Stomach (tissue), 9 donors: ENCODE results near the gene CD86. TPM values are rescaled to one million over a fixed set of nuclear protein-coding genes. Genes with fewer than 3 reads are reported as not detected.
A peak's percentile ranks its signal among the peaks of the same experiment; 100 is the strongest.

Source experiments
- DNase-seq, 2 donors: peaks; one replicate each; pipeline versions ENCODE4 v3.0.0 to v3.0.0-alpha.2; 2013 to 2019
- H3K27ac ChIP-seq, 5 donors: fragments of 200-600 bp in 4 of 5; sonication (generic) in 4 of 5; one replicate each; pipeline ENCODE4 v1.5.1; 2013 to 2019; ENCODE audit warnings: mild to moderate bottlenecking in 1 of 5, moderate library complexity in 1 of 5
- H3K27me3 ChIP-seq, 3 donors: fragments of 200-600 bp; sonication (generic); one replicate each; pipeline ENCODE4 v1.5.1; 2017 to 2019; ENCODE audit warnings: mixed run types in 1 of 3
- H3K36me3 ChIP-seq, 4 donors: fragments of 200-600 bp; sonication (generic); 1 replicate in 3 of 4; 2 replicates in 1 of 4; pipeline ENCODE4 v1.5.1; 2016 to 2019
- H3K4me1 ChIP-seq, 4 donors: fragments of 200-600 bp; sonication (generic); one replicate each; pipeline ENCODE4 v1.5.1; 2016 to 2019
- H3K4me3 ChIP-seq, 4 donors: fragments of 200-600 bp; sonication (generic) in 3 of 4; one replicate each; pipeline ENCODE4 v1.5.1; 2016 to 2019; ENCODE audit warnings: mild to moderate bottlenecking in 1 of 4
- H3K9me3 ChIP-seq, 4 donors: fragments of 200-600 bp; sonication (generic); one replicate each; pipeline ENCODE4 v1.5.1; 2016 to 2019
- EP300 ChIP-seq: sonication (generic); formaldehyde crosslinking; IDR thresholded peaks from one replicate; pipeline ENCODE4 v1.6.1; 2017; ENCODE audit warnings: antibody characterized with exemption
- POLR2A ChIP-seq, 4 donors: fragments of 450-650 bp; IDR thresholded peaks; one replicate each; pipeline ENCODE4 v1.6.1; 2016; ENCODE audit warnings: antibody characterized with exemption in 4 of 4, control low read depth in 2 of 4, mild to moderate bottlenecking in 1 of 4, moderate library complexity in 1 of 4
- POLR2AphosphoS5 ChIP-seq, 3 donors: sonication (generic); formaldehyde crosslinking; IDR thresholded peaks; one replicate each; pipeline ENCODE4 v1.6.1; 2016; ENCODE audit warnings: antibody characterized with exemption in 3 of 3
- WGBS, 5 donors: extraction: QIAGEN DNeasy Blood & Tissue Kit in 3 of 5; methylation state at CpG; one replicate each; pipeline versions ENCODE4 v1.1.5 to v1.1.7; 2013 to 2018; 5-methylcytosine and 5-hydroxymethylcytosine counted together
- intact Hi-C: fragments of 100-400 bp; cut with DNase I; formaldehyde crosslinking; loops from one replicate; pipeline ENCODE4 v1.15.1; 2023; ENCODE audit warnings: low total_unique reads
- polyA plus RNA-seq, 3 donors: library from polyadenylated mRNA; stranded (reverse); fragments of 200-250 nt; gene quantifications; one replicate each; pipeline ENCODE4 v1.2.3, GENCODE V29; 2013
- total RNA-seq, 5 donors: library from RNA; depleted of rRNA; stranded (reverse); fragments of >200 nt; gene quantifications; one replicate each; pipeline versions ENCODE4 v1.1.0 to v1.2.3, GENCODE V29; 2014 to 2016
- TF ChIP-seq, protein P1 (sequence below), 7 experiments: fragments of 450-650 bp in 4 of 7; fragments of 200-600 bp in 3 of 7; sonication (generic) in 3 of 7; IDR thresholded peaks; one replicate each; pipeline ENCODE4 v1.5.1; 2016 to 2019; ENCODE audit warnings: antibody characterized with exemption in 7 of 7, control low read depth in 2 of 7, mild to moderate bottlenecking in 1 of 7
- donor health status: healthy with polysubstance abuse.
- donor health status: Bipolar disorder and iron deficiency.
- donor health status: healthy.

Gene CD86
- total and polyA plus RNA-seq, 8 donors = 0.29 to 16.9 (median 3.1) TPM; not detected in 1

DNA sequence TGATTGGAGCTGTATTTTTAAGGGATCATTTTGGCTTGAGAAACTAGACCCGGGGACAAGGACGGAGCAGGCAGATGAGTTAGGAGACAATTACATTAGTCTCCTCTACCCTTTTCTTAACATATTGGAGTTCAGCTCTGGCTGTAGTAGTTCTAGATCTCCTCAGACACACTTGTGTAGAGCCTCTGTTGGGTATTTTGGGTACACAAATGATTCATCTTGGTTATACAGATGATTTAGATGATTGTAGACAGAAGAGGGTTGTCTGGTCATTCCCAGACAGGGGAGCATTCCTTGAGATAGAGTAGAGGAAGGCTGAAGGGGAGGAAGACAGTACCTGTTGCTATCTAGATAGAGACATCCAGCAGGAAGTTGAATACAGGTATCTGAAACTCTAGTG, 43.4 kb downstream of the CD86 start:
- intact Hi-C loops = no loop called here
- H3K9me3 ChIP-seq = no peaks in the 10 kb centered on the region
- H3K4me1 ChIP-seq = no peaks in the 10 kb centered on the region
- H3K36me3 ChIP-seq = no peaks in the 10 kb centered on the region
- no peak for DNase-seq
- WGBS, 5 donors = 93 to 98% (median 96%) methylated on average over 2 of the region's 2 CpGs
- no peak for TF ChIP-seq POLR2AphosphoS5 (IDR thresholded peaks at IDR 0.05)
- TF ChIP-seq POLR2A (IDR thresholded peaks at IDR 0.05) = no peak
- TF ChIP-seq, protein P1, sequence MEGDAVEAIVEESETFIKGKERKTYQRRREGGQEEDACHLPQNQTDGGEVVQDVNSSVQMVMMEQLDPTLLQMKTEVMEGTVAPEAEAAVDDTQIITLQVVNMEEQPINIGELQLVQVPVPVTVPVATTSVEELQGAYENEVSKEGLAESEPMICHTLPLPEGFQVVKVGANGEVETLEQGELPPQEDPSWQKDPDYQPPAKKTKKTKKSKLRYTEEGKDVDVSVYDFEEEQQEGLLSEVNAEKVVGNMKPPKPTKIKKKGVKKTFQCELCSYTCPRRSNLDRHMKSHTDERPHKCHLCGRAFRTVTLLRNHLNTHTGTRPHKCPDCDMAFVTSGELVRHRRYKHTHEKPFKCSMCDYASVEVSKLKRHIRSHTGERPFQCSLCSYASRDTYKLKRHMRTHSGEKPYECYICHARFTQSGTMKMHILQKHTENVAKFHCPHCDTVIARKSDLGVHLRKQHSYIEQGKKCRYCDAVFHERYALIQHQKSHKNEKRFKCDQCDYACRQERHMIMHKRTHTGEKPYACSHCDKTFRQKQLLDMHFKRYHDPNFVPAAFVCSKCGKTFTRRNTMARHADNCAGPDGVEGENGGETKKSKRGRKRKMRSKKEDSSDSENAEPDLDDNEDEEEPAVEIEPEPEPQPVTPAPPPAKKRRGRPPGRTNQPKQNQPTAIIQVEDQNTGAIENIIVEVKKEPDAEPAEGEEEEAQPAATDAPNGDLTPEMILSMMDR (IDR thresholded peaks at IDR 0.05) = no peak
- no peak for TF ChIP-seq EP300
- H3K27ac ChIP-seq = no peak overlapping the region
- peaks cover 0 to 8% (median 0%) of the 10 kb centered on the region in 3 donors for H3K27me3 ChIP-seq
- H3K4me3 ChIP-seq = no peak overlapping the region

DNA sequence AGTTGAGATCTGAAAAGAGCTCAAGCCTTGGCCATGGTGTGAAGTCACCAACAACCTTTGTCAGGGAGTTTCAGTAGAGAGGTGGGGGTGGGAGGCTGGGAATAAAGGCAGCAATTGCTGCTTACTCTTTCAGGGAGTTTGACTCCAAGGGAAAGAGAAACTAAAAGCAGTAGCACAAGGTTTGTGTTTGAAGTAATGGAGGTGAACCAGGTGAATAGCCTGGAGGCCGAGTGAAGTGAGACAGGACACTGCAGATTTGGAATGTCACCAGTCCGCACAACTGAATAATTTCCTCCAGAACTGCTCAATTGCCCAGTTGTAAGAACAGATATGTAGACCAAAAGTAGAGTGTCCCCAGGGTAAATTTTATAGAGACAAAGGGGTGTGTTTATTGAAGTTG, 44.1 kb downstream of the CD86 start:
- no peak for DNase-seq
- TF ChIP-seq POLR2AphosphoS5 (IDR thresholded peaks at IDR 0.05) (no peak), POLR2A (IDR thresholded peaks at IDR 0.05) (no peak), EP300 (no peak)
- TF ChIP-seq, protein P1 (IDR thresholded peaks at IDR 0.05) = no peak
- no peak overlapping the region for H3K27ac ChIP-seq
- H3K4me1 ChIP-seq = no peaks in the 10 kb centered on the region
- peaks cover 0 to 8% (median 0%) of the 10 kb centered on the region in 3 donors for H3K27me3 ChIP-seq
- WGBS, 5 donors = 66 to 81% (median 78%) methylated on average over 2 of the region's 2 CpGs
- intact Hi-C loops = no loop called here
- H3K9me3 ChIP-seq = no peaks in the 10 kb centered on the region
- H3K4me3 ChIP-seq = no peak overlapping the region
- no peaks in the 10 kb centered on the region for H3K36me3 ChIP-seq

DNA sequence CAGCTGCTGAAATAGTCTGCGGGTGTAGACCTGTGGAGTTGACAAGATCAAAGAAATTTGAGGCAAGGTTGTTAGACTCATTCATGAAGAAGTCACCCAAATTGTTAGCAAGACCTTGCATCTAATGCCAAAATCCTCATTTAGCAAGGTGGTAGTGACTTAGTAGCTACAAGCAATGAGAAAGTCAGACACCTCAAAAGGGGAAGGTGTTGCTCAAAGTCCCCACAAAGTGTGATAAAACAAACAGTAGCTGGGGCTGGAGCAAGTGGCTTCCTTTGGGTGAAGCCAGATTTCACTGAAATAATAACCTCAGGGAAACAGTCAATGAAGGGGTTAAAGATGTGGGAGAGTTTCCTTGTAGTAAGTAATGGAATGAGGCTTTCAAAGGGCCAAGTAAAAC, 44.9 kb downstream of the CD86 start:
- H3K4me3 ChIP-seq = no peak overlapping the region

DNA sequence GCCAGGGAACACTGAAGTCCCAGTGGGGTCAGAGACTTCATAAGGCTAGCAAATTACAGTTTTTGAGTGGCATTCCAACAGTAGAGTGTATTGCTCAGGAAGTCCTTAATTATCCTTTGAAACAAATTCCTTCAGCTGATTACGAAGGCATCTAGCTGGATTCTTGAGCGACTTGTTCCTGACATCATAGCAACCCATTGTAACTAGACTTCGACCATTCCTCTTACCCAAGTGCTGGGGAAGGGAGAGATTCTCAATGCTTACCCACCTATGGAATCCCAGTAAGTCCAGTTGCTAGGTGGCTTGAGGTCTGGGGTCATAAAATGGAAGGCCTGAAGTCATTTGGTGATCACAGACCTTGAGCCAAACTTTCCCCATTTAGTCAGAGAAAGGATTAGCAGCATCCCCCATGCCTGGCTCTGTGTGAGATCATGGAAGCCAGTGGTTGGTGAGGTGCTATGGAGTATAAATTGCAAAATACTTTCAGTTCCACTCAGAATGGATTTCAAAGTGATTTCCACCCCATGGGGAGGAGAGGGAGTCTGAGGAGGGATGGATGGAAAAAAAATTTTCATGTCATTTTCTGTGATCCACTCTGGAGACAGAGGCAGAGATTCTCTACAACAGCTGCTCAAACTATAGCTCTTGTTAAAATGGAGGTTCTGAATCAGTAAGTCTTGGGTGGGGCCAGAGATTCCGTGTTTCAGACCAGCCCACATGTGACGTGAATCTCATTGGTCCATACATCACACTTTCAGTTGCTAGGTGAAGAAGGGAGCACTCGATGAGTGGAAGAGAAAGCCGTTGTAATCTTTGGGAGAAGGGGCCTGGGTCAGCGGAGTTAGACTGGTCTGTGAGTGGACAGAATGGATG, 45.7 kb downstream of the CD86 start:
- TF ChIP-seq, protein P1 (IDR thresholded peaks at IDR 0.05) = no peak
- no peak for TF ChIP-seq POLR2AphosphoS5 (IDR thresholded peaks at IDR 0.05)
- no peak for TF ChIP-seq POLR2A (IDR thresholded peaks at IDR 0.05)
- TF ChIP-seq EP300 = no peak
- H3K9me3 ChIP-seq = no peaks in the 10 kb centered on the region
- H3K27ac ChIP-seq = no peak overlapping the region
- intact Hi-C loops = no loop called here
- no peaks in the 10 kb centered on the region for H3K4me1 ChIP-seq
- 38 to 47% (median 41%) methylated on average over 8 of the region's 8 CpGs for WGBS, 5 donors
- no peak overlapping the region for H3K4me3 ChIP-seq
- H3K27me3 ChIP-seq = peaks cover 0 to 8% (median 0%) of the 10 kb centered on the region in 3 donors
- DNase-seq = peak in 1 of 2 donors; percentile 24
- H3K36me3 ChIP-seq = no peaks in the 10 kb centered on the region

More for the DNA sequence above, 44.9 kb downstream of the CD86 start:
- Histone ChIP-seq H3K27ac (no peak overlapping the region), H3K36me3 (no peaks in the 10 kb centered on the region), H3K27me3 (peaks cover 0 to 8% (median 0%) of the 10 kb centered on the region in 3 donors), H3K4me1 (no peaks in the 10 kb centered on the region), H3K9me3 (no peaks in the 10 kb centered on the region)
- 77 to 89% (median 85%) methylated on average over 1 of the region's 1 CpG for WGBS, 5 donors
- intact Hi-C loops = no loop called here
- no peak for DNase-seq
- TF ChIP-seq POLR2AphosphoS5 (IDR thresholded peaks at IDR 0.05) (no peak), POLR2A (IDR thresholded peaks at IDR 0.05) (no peak), EP300 (no peak)
- TF ChIP-seq, protein P1 (IDR thresholded peaks at IDR 0.05) = no peak
